H9 (cell line): ENCODE results near the gene WDR7. TPM values are rescaled to one million over a fixed set of nuclear protein-coding genes. Genes with fewer than 3 reads are reported as not detected.

Experiments
- DNase-seq: peaks from one replicate; pipeline ENCODE4 v3.0.0-alpha.2; 2017
- H2AFZ ChIP-seq: one replicate; pipeline ENCODE4 v1.6.1; 2013; ENCODE audit warnings: mild to moderate bottlenecking, low read length, control low read depth, moderate library complexity
- H2AK5ac ChIP-seq: 2 replicates; pipeline ENCODE4 v1.6.1; 2013; ENCODE audit warnings: low read length, control low read depth, mixed read lengths; ENCODE audit not compliant: insufficient read length
- H2BK120ac ChIP-seq: one replicate; pipeline ENCODE4 v1.6.1; 2013; ENCODE audit warnings: low read depth, mild to moderate bottlenecking, low read length, control low read depth, inconsistent platforms; ENCODE audit not compliant: poor library complexity, severe bottlenecking
- H2BK12ac ChIP-seq: 2 replicates; pipeline ENCODE4 v1.6.1; 2013; ENCODE audit warnings: low read length, control low read depth, mixed read lengths, low read depth; ENCODE audit not compliant: insufficient read length
- H2BK15ac ChIP-seq: 2 replicates; pipeline ENCODE4 v1.6.1; 2013; ENCODE audit warnings: low read depth, low read length, control low read depth
- H2BK20ac ChIP-seq: one replicate; pipeline ENCODE4 v1.6.1; 2013; ENCODE audit warnings: low read depth, mild to moderate bottlenecking, low read length, control low read depth, inconsistent platforms; ENCODE audit not compliant: poor library complexity, severe bottlenecking
- H2BK5ac ChIP-seq: 2 replicates; pipeline ENCODE4 v1.6.1; 2013; ENCODE audit warnings: low read length, control low read depth, mixed read lengths; ENCODE audit not compliant: insufficient read length
- H3K14ac ChIP-seq: 2 replicates; pipeline ENCODE4 v1.6.1; 2013; ENCODE audit warnings: low read length, control low read depth; ENCODE audit not compliant: insufficient read depth
- H3K18ac ChIP-seq: 2 replicates; pipeline ENCODE4 v1.6.1; 2013; ENCODE audit warnings: low read depth, mild to moderate bottlenecking, mixed read lengths, low read length, control low read depth; ENCODE audit not compliant: insufficient read length
- H3K23ac ChIP-seq: 2 replicates; pipeline ENCODE4 v1.6.1; 2013; ENCODE audit warnings: low read length, control low read depth, mixed read lengths, low read depth; ENCODE audit not compliant: insufficient read length
- H3K23me2 ChIP-seq: 2 replicates; pipeline ENCODE4 v1.6.1; 2013; ENCODE audit warnings: low read depth, mild to moderate bottlenecking, mixed read lengths, low read length, control low read depth; ENCODE audit not compliant: insufficient read length, poor library complexity, severe bottlenecking
- H3K27ac ChIP-seq: 2 replicates; pipeline ENCODE4 v1.5.1; 2013; ENCODE audit warnings: low read length, control low read depth, mixed read lengths, low read depth; ENCODE audit not compliant: insufficient read length
- H3K27me3 ChIP-seq: 2 replicates; pipeline ENCODE4 v1.6.1; 2013; ENCODE audit warnings: low read length, control low read depth, inconsistent platforms; ENCODE audit not compliant: insufficient read depth
- H3K4ac ChIP-seq: 2 replicates; pipeline ENCODE4 v1.6.1; 2013; ENCODE audit warnings: low read depth, mild to moderate bottlenecking, control low read depth, inconsistent platforms, low read length, moderate library complexity
- H3K4me1 ChIP-seq: 2 replicates; pipeline ENCODE4 v1.6.1; 2013; ENCODE audit warnings: low read length, control low read depth, inconsistent platforms; ENCODE audit not compliant: insufficient read depth
- H3K4me2 ChIP-seq: 2 replicates; pipeline ENCODE4 v1.6.1; 2013; ENCODE audit warnings: low read length, control low read depth, mixed read lengths; ENCODE audit not compliant: insufficient read length, insufficient read depth
- H3K56ac ChIP-seq: 2 replicates; pipeline ENCODE4 v1.6.1; 2013; ENCODE audit warnings: low read depth, mild to moderate bottlenecking, mixed read lengths, low read length, control low read depth; ENCODE audit not compliant: insufficient read length
- H3K79me1 ChIP-seq: 2 replicates; pipeline ENCODE4 v1.6.1; 2013; ENCODE audit warnings: low read depth, mild to moderate bottlenecking, moderate library complexity, low read length, control low read depth, inconsistent platforms; ENCODE audit not compliant: insufficient read depth, poor library complexity, severe bottlenecking
- H3K79me2 ChIP-seq: 2 replicates; pipeline ENCODE4 v1.6.1; 2013; ENCODE audit warnings: low read length, control low read depth, inconsistent platforms; ENCODE audit not compliant: insufficient read depth
- H3K9ac ChIP-seq: 2 replicates; pipeline ENCODE4 v1.6.1; 2013; ENCODE audit warnings: low read length, control low read depth, mixed read lengths; ENCODE audit not compliant: insufficient read length; ENCODE audit errors: extremely low read depth
- H3K9me3 ChIP-seq: one replicate; pipeline ENCODE4 v1.6.1; 2013; ENCODE audit warnings: low read depth, low read length, inconsistent platforms; ENCODE audit not compliant: control insufficient read depth
- H3T11ph ChIP-seq: one replicate; pipeline ENCODE4 v1.6.1; 2013; ENCODE audit warnings: mild to moderate bottlenecking, low read length, control low read depth, inconsistent platforms
- H4K20me1 ChIP-seq: one replicate; pipeline ENCODE4 v1.6.1; 2013; ENCODE audit not compliant: control insufficient read depth, insufficient read length, insufficient read depth
- H4K5ac ChIP-seq: 2 replicates; pipeline ENCODE4 v1.6.1; 2013; ENCODE audit warnings: low read depth, mild to moderate bottlenecking, mixed read lengths, low read length, control low read depth; ENCODE audit not compliant: insufficient read length
- H4K8ac ChIP-seq: replicated peaks from 2 replicates; pipeline ENCODE4 v1.6.1; 2013; ENCODE audit warnings: low read length, control low read depth, mixed read lengths, low read depth; ENCODE audit not compliant: insufficient read length
- H4K91ac ChIP-seq: 2 replicates; pipeline ENCODE4 v1.6.1; 2013; ENCODE audit warnings: low read depth, mild to moderate bottlenecking, moderate library complexity, mixed read lengths, low read length, control low read depth; ENCODE audit not compliant: insufficient read length
- H3K27ac Mint-ChIP-seq, 3 experiments: 2 replicates in 2 of 3; 3 replicates in 1 of 3; pipeline ENCODE4 v1.8.0; 2020 to 2021; ENCODE audit warnings: mixed read lengths in 3 of 3, mild to moderate bottlenecking in 1 of 3, moderate library complexity in 1 of 3
- H3K27me3 Mint-ChIP-seq: 2 replicates; pipeline ENCODE4 v1.8.0; 2021; ENCODE audit warnings: low read depth, mild to moderate bottlenecking, moderate library complexity, mixed read lengths
- H3K36me3 Mint-ChIP-seq, 3 experiments: 2 replicates in 2 of 3; 3 replicates in 1 of 3; pipeline ENCODE4 v1.8.0; 2020 to 2021; ENCODE audit warnings: low read depth in 3 of 3, mixed read lengths in 3 of 3; ENCODE audit not compliant: insufficient read depth in 1 of 3
- H3K4me1 Mint-ChIP-seq, 2 experiments: 2 replicates each; pipeline ENCODE4 v1.8.0; 2020; ENCODE audit warnings: mixed read lengths in 2 of 2
- H3K4me3 Mint-ChIP-seq, 2 experiments: 2 replicates in 1 of 2; 3 replicates in 1 of 2; pipeline ENCODE4 v1.8.0; 2020 to 2021; ENCODE audit warnings: mild to moderate bottlenecking in 2 of 2, mixed read lengths in 2 of 2, moderate library complexity in 1 of 2
- H3K9me3 Mint-ChIP-seq, 2 experiments: 2 replicates in 1 of 2; 3 replicates in 1 of 2; pipeline ENCODE4 v1.8.0; 2020; ENCODE audit warnings: mild to moderate bottlenecking in 2 of 2, mixed read lengths in 2 of 2, moderate library complexity in 1 of 2
- WGBS: extraction: QIAGEN DNeasy Blood & Tissue Kit; methylation state at CpG from one replicate; pipeline ENCODE4 v1.1.7; 2013; ENCODE audit warnings: missing lambda C conversion rate, low lambda C conversion rate, mixed read lengths; ENCODE audit not compliant: insufficient read length; ENCODE audit errors: extremely low coverage; 5-methylcytosine and 5-hydroxymethylcytosine counted together
- total RNA-seq: library from RNA; stranded (reverse); gene quantifications from 2 replicates; pipeline ENCODE4 v1.2.1, GENCODE V29; 2021
- TF ChIP-seq, protein P1 (sequence below): fragments of 200-600 bp; sonication (generic); conservative IDR thresholded peaks from 3 replicates; pipeline ENCODE4 v1.8.0; 2021; ENCODE audit warnings: antibody characterized with exemption, mild to moderate bottlenecking

The WDR7 gene
- total RNA-seq, 1 experiment from 2014 or later = 14.8 TPM

DNA sequence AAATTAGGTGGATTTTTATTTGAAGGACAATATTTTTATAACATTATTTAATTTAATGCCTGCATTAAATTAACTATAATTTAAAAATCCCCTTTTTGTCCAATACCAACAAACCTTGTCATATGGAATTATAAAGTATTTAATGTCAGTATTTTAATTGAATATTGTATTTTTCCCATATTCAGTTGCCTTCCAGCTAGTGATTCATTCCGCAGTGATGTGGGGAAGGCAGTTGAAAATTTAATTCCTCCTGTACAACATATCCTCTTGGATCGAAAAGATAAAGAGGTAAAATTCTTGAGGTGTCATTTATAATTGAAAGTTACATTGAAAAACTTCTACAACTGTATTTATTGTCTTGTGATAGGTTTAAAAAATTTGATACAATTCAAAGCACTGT is 40.4 kb downstream of the WDR7 start:
- no peak overlapping the region for H4K91ac ChIP-seq
- no peak overlapping the region for H3K18ac ChIP-seq
- H3K9ac ChIP-seq = no peak overlapping the region
- Mint-ChIP-seq H3K4me1 (no peaks in the 10 kb centered on the region), H3K27ac (no peak overlapping the region), H3K27me3 (no peaks in the 10 kb centered on the region), H3K4me3 (no peak overlapping the region), H3K9me3 (no peaks in the 10 kb centered on the region), H3K36me3 (no peaks in the 10 kb centered on the region)
- no peak overlapping the region for H2BK12ac ChIP-seq
- no peak overlapping the region for H3K14ac ChIP-seq
- H2AFZ ChIP-seq = no peak overlapping the region
- WGBS = no CpG with 5 or more reads among the region's 2 CpGs
- no peak for DNase-seq
- no peak overlapping the region for H4K8ac ChIP-seq
- no peaks in the 10 kb centered on the region for H3K23me2 ChIP-seq
- H3K4me1 ChIP-seq = no peaks in the 10 kb centered on the region
- H3K56ac ChIP-seq = no peak overlapping the region
- no peak overlapping the region for H4K5ac ChIP-seq
- H3K27me3 ChIP-seq = no peaks in the 10 kb centered on the region
- H3K4me2 ChIP-seq = no peak overlapping the region
- TF ChIP-seq, protein P1, sequence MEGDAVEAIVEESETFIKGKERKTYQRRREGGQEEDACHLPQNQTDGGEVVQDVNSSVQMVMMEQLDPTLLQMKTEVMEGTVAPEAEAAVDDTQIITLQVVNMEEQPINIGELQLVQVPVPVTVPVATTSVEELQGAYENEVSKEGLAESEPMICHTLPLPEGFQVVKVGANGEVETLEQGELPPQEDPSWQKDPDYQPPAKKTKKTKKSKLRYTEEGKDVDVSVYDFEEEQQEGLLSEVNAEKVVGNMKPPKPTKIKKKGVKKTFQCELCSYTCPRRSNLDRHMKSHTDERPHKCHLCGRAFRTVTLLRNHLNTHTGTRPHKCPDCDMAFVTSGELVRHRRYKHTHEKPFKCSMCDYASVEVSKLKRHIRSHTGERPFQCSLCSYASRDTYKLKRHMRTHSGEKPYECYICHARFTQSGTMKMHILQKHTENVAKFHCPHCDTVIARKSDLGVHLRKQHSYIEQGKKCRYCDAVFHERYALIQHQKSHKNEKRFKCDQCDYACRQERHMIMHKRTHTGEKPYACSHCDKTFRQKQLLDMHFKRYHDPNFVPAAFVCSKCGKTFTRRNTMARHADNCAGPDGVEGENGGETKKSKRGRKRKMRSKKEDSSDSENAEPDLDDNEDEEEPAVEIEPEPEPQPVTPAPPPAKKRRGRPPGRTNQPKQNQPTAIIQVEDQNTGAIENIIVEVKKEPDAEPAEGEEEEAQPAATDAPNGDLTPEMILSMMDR = no peak
- H3K23ac ChIP-seq = no peak overlapping the region
- no peaks in the 10 kb centered on the region for H4K20me1 ChIP-seq
- H2BK20ac ChIP-seq = no peak overlapping the region
- H3K4ac ChIP-seq = no peak overlapping the region
- no peak overlapping the region for H2BK120ac ChIP-seq
- H3K27ac ChIP-seq = no peak overlapping the region
- no peaks in the 10 kb centered on the region for H3K79me2 ChIP-seq
- H2BK5ac ChIP-seq = no peak overlapping the region
- H3K79me1 ChIP-seq = no peaks in the 10 kb centered on the region
- H3T11ph ChIP-seq = no peak overlapping the region
- no peak overlapping the region for H2AK5ac ChIP-seq
- H2BK15ac ChIP-seq = no peak overlapping the region
- no peaks in the 10 kb centered on the region for H3K9me3 ChIP-seq
